Measurements from ENCODE around the gene OGDHL.
"Not testable (repeated sequence)": the region's sequence is repeated elsewhere in the genome, so short reads cannot be mapped to it uniquely, and the experiment has no call there.

OGDHL gene

GRCh38 chr10:49761789-49762565 lies at the start of gene OGDHL:
Gene OGDHL, minus strand, starts transcription at chr10:49762323. Its CDS starts 3,731 bp downstream, at chr10:49758592.
- peaks cover 55 to 70% of the 10 kb centered on the region in 2 donors for H3K27me3 Mint-ChIP-seq
- peak; percentile 13 for DNase-seq
- ATAC-seq (replicated peaks): peak; percentile 77 to 79
- H3K9me3 Mint-ChIP-seq: peaks cover 3 to 7% of the 10 kb centered on the region in 2 donors
- peaks cover 2 to 16% of the 10 kb centered on the region in 2 donors for H3K4me1 Mint-ChIP-seq
- H3K4me3 Mint-ChIP-seq: peak within 1 kb of the TSS; percentile 71 to 76
- peaks cover 0 to 5% of the 10 kb centered on the region in 2 donors for H3K36me3 Mint-ChIP-seq
- no peak within 1 kb of the TSS for H3K27ac Mint-ChIP-seq

DNA sequence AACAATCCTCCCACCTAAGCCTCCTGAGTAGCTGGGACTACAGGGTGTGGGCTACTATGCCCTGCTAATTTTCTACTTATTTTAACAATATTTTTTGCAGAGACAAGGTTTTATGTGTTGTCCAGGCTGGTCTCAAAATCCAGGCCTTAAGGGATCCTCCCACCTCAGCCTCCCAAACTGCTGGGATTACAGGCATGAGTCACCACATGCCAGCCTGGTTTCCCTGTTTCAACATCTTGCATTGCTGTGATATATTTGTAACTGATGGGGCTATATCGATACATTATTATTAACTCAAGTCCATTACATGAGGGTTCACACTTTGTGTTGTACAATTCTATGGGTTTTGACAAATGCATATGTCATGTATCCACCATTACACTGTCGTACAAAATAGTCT lies 41.9 kb upstream of the OGDHL start:
- ATAC-seq (replicated peaks): no peak
- H3K4me3 Mint-ChIP-seq: no peak overlapping the region
- H3K27me3 Mint-ChIP-seq: peaks cover 0 to 8% of the 10 kb centered on the region in 2 donors
- no peaks in the 10 kb centered on the region for H3K4me1 Mint-ChIP-seq
- no peaks in the 10 kb centered on the region for H3K36me3 Mint-ChIP-seq
- DNase-seq: no peak
- peaks cover 5 to 6% of the 10 kb centered on the region in 2 donors for H3K9me3 Mint-ChIP-seq
- no peak overlapping the region for H3K27ac Mint-ChIP-seq

GRCh38 chr10:49798275-49798674 lies 36.2 kb upstream of the OGDHL start:
- H3K9me3 Mint-ChIP-seq: no peaks in the 10 kb centered on the region
- no peak overlapping the region for H3K4me3 Mint-ChIP-seq
- no peaks in the 10 kb centered on the region for H3K36me3 Mint-ChIP-seq
- no peak for ATAC-seq (replicated peaks)
- H3K4me1 Mint-ChIP-seq: no peaks in the 10 kb centered on the region
- DNase-seq: no peak
- peaks cover 4 to 8% of the 10 kb centered on the region in 2 donors for H3K27me3 Mint-ChIP-seq
- H3K27ac Mint-ChIP-seq: no peak overlapping the region

DNA sequence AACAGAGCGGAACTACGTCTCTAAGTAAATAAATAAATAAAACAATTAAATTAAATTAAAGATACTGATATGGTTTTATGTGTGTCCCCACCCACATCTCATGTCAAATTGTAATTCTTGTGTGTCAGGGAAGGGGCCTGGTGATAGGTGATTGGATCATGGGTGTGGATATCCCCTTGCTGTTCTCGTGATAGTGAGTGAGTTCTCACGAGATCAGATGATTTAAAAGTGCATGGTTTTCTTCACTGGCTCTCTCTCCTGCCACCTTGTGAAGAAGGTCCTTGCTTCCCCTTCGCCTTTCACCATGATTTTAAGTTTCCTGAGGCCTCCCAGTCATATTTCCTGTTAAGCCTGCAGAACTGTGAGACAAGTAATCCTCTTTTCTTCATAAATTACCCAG lies 29.0 kb upstream of the OGDHL start:
- Mint-ChIP-seq H3K36me3 (no peaks in the 10 kb centered on the region), H3K27ac (no peak overlapping the region), H3K4me3 (no peak overlapping the region), H3K4me1 (no peaks in the 10 kb centered on the region), H3K9me3 (no peaks in the 10 kb centered on the region), H3K27me3 (peaks cover 0 to 4% of the 10 kb centered on the region in 2 donors)
- DNase-seq (no peak), ATAC-seq (replicated peaks) (no peak)

- DNase-seq: no peak
- H3K4me3 Mint-ChIP-seq: no peak overlapping the region
Measured at GRCh38 chr10:49784681-49785080, 22.6 kb upstream of the OGDHL start.

GRCh38 chr10:49783645-49784044 lies 21.5 kb upstream of the OGDHL start:
- DNase-seq (no peak), ATAC-seq (replicated peaks) (no peak)
- Mint-ChIP-seq H3K4me1 (no peaks in the 10 kb centered on the region), H3K36me3 (no peaks in the 10 kb centered on the region), H3K9me3 (no peaks in the 10 kb centered on the region), H3K4me3 (no peak overlapping the region), H3K27me3 (peaks cover 13 to 20% of the 10 kb centered on the region in 2 donors), H3K27ac (no peak overlapping the region)

More at GRCh38 chr10:49784681-49785080, 22.6 kb upstream of the OGDHL start:
- H3K36me3 Mint-ChIP-seq: no peaks in the 10 kb centered on the region
- H3K27ac Mint-ChIP-seq: no peak overlapping the region
- no peaks in the 10 kb centered on the region for H3K4me1 Mint-ChIP-seq
- no peaks in the 10 kb centered on the region for H3K9me3 Mint-ChIP-seq
- no peak for ATAC-seq (replicated peaks)
- H3K27me3 Mint-ChIP-seq: peaks cover 9 to 16% of the 10 kb centered on the region in 2 donors

GRCh38 chr10:49781247-49781646 lies 19.1 kb upstream of the OGDHL start:
- H3K4me3 Mint-ChIP-seq: no peak overlapping the region
- peaks cover 13 to 20% of the 10 kb centered on the region in 2 donors for H3K27me3 Mint-ChIP-seq
- DNase-seq (no peak), ATAC-seq (replicated peaks) (no peak)
- no peaks in the 10 kb centered on the region for H3K36me3 Mint-ChIP-seq
- no peaks in the 10 kb centered on the region for H3K9me3 Mint-ChIP-seq
- no peak overlapping the region for H3K27ac Mint-ChIP-seq
- H3K4me1 Mint-ChIP-seq: no peaks in the 10 kb centered on the region

GRCh38 chr10:49778197-49778596 lies 16.1 kb upstream of the OGDHL start:
- no peaks in the 10 kb centered on the region for H3K4me1 Mint-ChIP-seq
- no peaks in the 10 kb centered on the region for H3K9me3 Mint-ChIP-seq
- H3K27me3 Mint-ChIP-seq: peaks cover 9 to 11% of the 10 kb centered on the region in 2 donors
- no peak for DNase-seq
- no peak overlapping the region for H3K27ac Mint-ChIP-seq
- no peaks in the 10 kb centered on the region for H3K36me3 Mint-ChIP-seq
- ATAC-seq (replicated peaks): no peak
- H3K4me3 Mint-ChIP-seq: no peak overlapping the region

- Mint-ChIP-seq H3K27me3 (peaks cover 18 to 23% of the 10 kb centered on the region in 2 donors), H3K27ac (no peak overlapping the region), H3K9me3 (no peaks in the 10 kb centered on the region), H3K4me1 (no peaks in the 10 kb centered on the region), H3K4me3 (no peak overlapping the region), H3K36me3 (no peaks in the 10 kb centered on the region)
- ATAC-seq (replicated peaks): no peak
- no peak for DNase-seq
Measured at GRCh38 chr10:49776851-49777250, 14.7 kb upstream of the OGDHL start.

DNA sequence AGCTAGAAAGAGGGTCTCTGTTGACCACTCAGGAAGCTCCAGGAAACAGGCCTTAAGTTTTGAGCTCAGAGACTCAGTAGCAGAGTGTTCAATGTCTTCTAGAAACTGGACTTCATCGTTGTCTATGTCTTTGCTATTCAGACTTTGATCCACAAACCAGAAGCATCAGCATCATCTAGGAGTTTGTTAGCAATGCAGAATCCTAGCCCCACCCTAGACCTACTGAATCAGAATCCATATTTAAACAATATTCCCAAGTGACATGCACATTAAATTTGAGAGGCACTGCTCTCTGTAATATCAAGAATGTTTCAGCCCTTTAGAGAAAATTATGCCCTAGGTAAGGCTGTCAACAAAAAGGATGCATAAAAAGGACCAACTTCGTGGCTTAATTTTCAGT lies 12.9 kb upstream of the OGDHL start:
- Mint-ChIP-seq H3K36me3 (no peaks in the 10 kb centered on the region), H3K4me1 (peaks cover 0 to 2% of the 10 kb centered on the region in 2 donors), H3K4me3 (no peak overlapping the region), H3K9me3 (no peaks in the 10 kb centered on the region), H3K27ac (no peak overlapping the region), H3K27me3 (peaks cover 20 to 26% of the 10 kb centered on the region in 2 donors)
- ATAC-seq (replicated peaks) (no peak), DNase-seq (no peak)

GRCh38 chr10:49772944-49773343 lies 10.8 kb upstream of the OGDHL start:
- not testable (repeated sequence) for H3K4me1 Mint-ChIP-seq; H3K27ac Mint-ChIP-seq; H3K36me3 Mint-ChIP-seq; DNase-seq; H3K4me3 Mint-ChIP-seq; ATAC-seq (replicated peaks); H3K9me3 Mint-ChIP-seq
- H3K27me3 Mint-ChIP-seq: peaks cover 26 to 34% of the 10 kb centered on the region in 2 donors

DNA sequence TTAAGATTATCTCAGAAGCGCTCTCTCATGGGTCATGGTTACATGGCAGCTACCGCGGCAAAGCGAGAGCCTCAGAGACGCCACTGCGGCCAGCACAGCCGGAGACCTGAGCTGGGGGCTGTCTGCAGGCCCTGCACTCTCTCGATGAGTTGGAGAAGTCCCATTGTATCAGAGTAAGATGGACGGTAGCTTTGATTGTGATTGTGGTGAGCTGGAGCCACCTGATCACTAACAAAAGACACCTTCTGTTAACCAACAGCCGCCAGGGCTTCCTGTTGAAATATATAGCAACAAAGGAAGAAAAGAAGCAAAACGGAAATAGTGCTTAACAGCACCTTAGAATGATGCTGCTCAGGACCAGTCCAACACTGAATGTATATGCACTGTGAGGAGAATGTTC lies 8.9 kb upstream of the OGDHL start:
- DNase-seq; H3K27ac Mint-ChIP-seq; ATAC-seq (replicated peaks); H3K4me3 Mint-ChIP-seq; H3K36me3 Mint-ChIP-seq; H3K4me1 Mint-ChIP-seq: not testable (repeated sequence)
- Mint-ChIP-seq H3K9me3 (peaks cover 5 to 10% of the 10 kb centered on the region in 2 donors), H3K27me3 (peaks cover 42 to 53% of the 10 kb centered on the region in 2 donors)

DNA sequence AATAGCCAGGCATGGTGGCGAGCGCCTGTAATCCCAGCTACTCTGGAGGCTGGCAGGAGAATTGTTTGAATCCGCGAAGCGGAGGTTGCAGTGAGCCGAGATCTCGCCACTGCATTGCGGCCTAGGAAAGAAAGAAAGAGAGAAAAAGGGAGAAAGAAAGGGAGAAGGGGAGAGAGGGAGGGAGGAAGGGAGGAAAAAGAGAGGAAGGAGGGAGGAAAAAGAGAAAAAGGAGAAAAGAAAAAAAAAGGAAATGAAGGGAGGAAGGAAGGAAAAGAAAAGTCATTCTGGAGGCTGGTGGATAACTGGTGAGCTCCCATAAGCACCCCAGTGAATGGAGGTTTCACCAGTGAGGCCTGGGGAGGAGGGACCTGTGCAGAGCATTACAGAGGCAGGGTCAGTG lies 7.6 kb upstream of the OGDHL start:
- H3K27me3 Mint-ChIP-seq: peaks cover 42 to 54% of the 10 kb centered on the region in 2 donors
- H3K27ac Mint-ChIP-seq: no peak overlapping the region
- H3K4me3 Mint-ChIP-seq: no peak overlapping the region
- ATAC-seq (replicated peaks): no peak
- H3K4me1 Mint-ChIP-seq: peaks cover 0 to 2% of the 10 kb centered on the region in 2 donors
- H3K36me3 Mint-ChIP-seq: peaks cover 0 to 7% of the 10 kb centered on the region in 2 donors
- peaks cover 5 to 10% of the 10 kb centered on the region in 2 donors for H3K9me3 Mint-ChIP-seq
- no peak for DNase-seq

- H3K36me3 Mint-ChIP-seq: peaks cover 0 to 7% of the 10 kb centered on the region in 2 donors
- H3K4me1 Mint-ChIP-seq: peaks cover 0 to 2% of the 10 kb centered on the region in 2 donors
- H3K27me3 Mint-ChIP-seq: peaks cover 44 to 59% of the 10 kb centered on the region in 2 donors
- peaks cover 5 to 10% of the 10 kb centered on the region in 2 donors for H3K9me3 Mint-ChIP-seq
- no peak overlapping the region for H3K27ac Mint-ChIP-seq
- ATAC-seq (replicated peaks) (no peak), DNase-seq (no peak)
- no peak overlapping the region for H3K4me3 Mint-ChIP-seq
Measured at GRCh38 chr10:49768731-49769130, 6.6 kb upstream of the OGDHL start.

DNA sequence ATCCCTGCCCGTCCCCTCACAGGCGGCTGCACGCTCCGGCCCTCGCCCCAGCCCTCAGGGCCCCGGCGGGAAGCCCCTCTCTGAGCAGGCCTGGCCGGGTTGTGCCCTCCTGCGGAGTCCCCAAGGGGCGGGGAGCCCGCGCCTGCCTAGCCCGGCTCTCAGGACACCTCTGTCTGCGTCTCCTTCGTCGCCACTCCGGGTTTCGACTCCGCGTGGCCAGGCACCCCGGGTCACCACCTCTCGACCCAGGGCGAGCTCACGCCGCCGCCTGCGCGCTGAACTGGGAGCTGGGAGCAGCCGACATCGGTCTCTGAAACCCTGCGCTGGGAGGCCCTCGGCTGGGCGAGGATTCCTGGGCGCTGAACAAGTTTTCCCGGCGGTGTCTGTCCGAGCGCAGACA lies 6.2 kb upstream of the OGDHL start:
- DNase-seq (no peak), ATAC-seq (replicated peaks) (no peak)
- Mint-ChIP-seq H3K36me3 (peaks cover 0 to 7% of the 10 kb centered on the region in 2 donors), H3K9me3 (peaks cover 5 to 10% of the 10 kb centered on the region in 2 donors), H3K27me3 (peaks cover 48 to 63% of the 10 kb centered on the region in 2 donors), H3K4me1 (peaks cover 0 to 2% of the 10 kb centered on the region in 2 donors), H3K27ac (no peak overlapping the region), H3K4me3 (no peak overlapping the region)
